Erythroblast (primary cell): ENCODE results near the gene C1QTNF2.

Source experiments
- GATA1 ChIP-seq: IDR thresholded peaks from 2 replicates; pipeline ENCODE4 v1.6.1; 2011; ENCODE audit warnings: low read depth, mild to moderate bottlenecking, control low read depth, low read length, moderate library complexity
- POLR2A ChIP-seq: IDR thresholded peaks from 2 replicates; pipeline ENCODE4 v1.6.1; 2011; ENCODE audit warnings: mild to moderate bottlenecking, low read length

GRCh38 chr5:160310552-160311295, 59.7 kb downstream of the C1QTNF2 start:
- no peak for TF ChIP-seq POLR2A
- TF ChIP-seq GATA1 = no peak
